ENCODE data around the gene SNRNP200.

- TF ChIP-seq, protein P1, sequence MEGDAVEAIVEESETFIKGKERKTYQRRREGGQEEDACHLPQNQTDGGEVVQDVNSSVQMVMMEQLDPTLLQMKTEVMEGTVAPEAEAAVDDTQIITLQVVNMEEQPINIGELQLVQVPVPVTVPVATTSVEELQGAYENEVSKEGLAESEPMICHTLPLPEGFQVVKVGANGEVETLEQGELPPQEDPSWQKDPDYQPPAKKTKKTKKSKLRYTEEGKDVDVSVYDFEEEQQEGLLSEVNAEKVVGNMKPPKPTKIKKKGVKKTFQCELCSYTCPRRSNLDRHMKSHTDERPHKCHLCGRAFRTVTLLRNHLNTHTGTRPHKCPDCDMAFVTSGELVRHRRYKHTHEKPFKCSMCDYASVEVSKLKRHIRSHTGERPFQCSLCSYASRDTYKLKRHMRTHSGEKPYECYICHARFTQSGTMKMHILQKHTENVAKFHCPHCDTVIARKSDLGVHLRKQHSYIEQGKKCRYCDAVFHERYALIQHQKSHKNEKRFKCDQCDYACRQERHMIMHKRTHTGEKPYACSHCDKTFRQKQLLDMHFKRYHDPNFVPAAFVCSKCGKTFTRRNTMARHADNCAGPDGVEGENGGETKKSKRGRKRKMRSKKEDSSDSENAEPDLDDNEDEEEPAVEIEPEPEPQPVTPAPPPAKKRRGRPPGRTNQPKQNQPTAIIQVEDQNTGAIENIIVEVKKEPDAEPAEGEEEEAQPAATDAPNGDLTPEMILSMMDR (IDR thresholded peaks at IDR 0.05 in 4 of 5, conservative IDR thresholded peaks at IDR 0.05 in 1 of 5) = no peak
- no peak for TF ChIP-seq POLR2A (IDR thresholded peaks at IDR 0.05)
Measured at GRCh38 chr2:96317584-96317997, 12.2 kb upstream of the SNRNP200 start.

Data from gastrocnemius medialis (tissue), 4 donors.